ENCODE measurements around the gene MEF2A. TPM values are rescaled to one million over a fixed set of nuclear protein-coding genes. Genes with fewer than 3 reads are reported as not detected.

Gene MEF2A
- total and polyA plus RNA-seq, 9 of the 15 experiments (the other 6 are each of a cell fraction or from before 2014, with no cell fraction given) = 1.6 to 18.7 (median 8.7) TPM

DNA sequence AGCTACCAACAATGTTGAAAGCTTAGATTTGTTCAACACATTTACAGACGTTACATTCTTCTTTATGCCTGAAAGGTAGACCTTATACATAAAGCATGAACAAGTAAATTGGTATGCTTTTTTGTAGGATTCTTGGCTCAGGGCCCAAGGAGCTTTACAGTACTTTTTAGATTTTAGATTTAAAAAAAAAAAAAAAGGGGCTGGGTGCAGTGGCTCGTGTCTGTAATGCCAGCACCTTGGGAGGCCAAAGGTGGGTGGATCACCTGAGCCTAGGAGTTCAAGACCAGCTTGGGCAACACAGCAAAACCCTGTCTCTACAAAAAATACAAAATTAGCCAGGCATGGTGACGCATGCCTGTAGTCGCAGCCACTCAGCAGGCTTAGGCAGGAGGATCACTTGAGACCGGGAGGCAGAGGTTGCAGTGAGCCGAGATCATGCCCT is 39.7 kb downstream of the MEF2A start:
- FAIRE-seq (no peak), ATAC-seq (no peak), DNase-seq (ENCODE audit: extremely low read depth in 1 of 4, low spot score in 3 of 4) (no peak)
- Histone ChIP-seq H2AFZ (ENCODE audit: low read depth, low read length) (no peak overlapping the region), H3K9me3 (replicated peaks; ENCODE audit: control insufficient read depth, insufficient read depth, low read depth, low read length) (no peaks in the 10 kb centered on the region), H3K79me2 (ENCODE audit: control insufficient read depth, insufficient read depth, low read length) (no peaks in the 10 kb centered on the region), H3K9ac (ENCODE audit: insufficient read depth in 1 of 2, low read depth in 2 of 2, low read length in 2 of 2) (no peak overlapping the region), H3K36me3 (ENCODE audit: control insufficient read depth, insufficient read depth, low read length) (no peaks in the 10 kb centered on the region), H3K9me1 (ENCODE audit: control insufficient read depth, insufficient read depth, low read length) (no peaks in the 10 kb centered on the region), H4K20me1 (replicated peaks; ENCODE audit: control insufficient read depth, insufficient read depth, low read length) (no peaks in the 10 kb centered on the region), H3K4me2 (ENCODE audit: insufficient read depth, low read length) (no peak overlapping the region), H3K27ac (ENCODE audit: extremely low read depth, low read depth, low read length) (no peak overlapping the region), H3K4me1 (replicated peaks in 1 of 2; ENCODE audit: control insufficient read depth in 2 of 2, insufficient read depth in 2 of 2, low read length in 2 of 2) (no peaks in the 10 kb centered on the region), H3K4me3 (no peak overlapping the region), H3K27me3 (ENCODE audit: control insufficient read depth in 2 of 2, insufficient read depth in 2 of 2, low read length in 2 of 2) (no peaks in the 10 kb centered on the region)
- CTCF ChIA-PET (ENCODE audit: low intra/inter-chr PET ratio) = no interaction called here
- POLR2A ChIA-PET = interaction anchor here (0.8 to 1.4 kb wide), 4 partner anchors 8 to 56 kb away, joined by 3 to 4 read pairs (median 3); no protein-coding TSS in a partner anchor
- no peak for TF ChIP-seq CEBPG (CRISPR knock-in tag; IDR thresholded peaks at IDR 0.05)
- no peak for TF ChIP-seq CEBPG (tag; conservative IDR thresholded peaks at IDR 0.05 in 1 of 2, IDR thresholded peaks at IDR 0.05 in 1 of 2)
- TF ChIP-seq, protein P1, sequence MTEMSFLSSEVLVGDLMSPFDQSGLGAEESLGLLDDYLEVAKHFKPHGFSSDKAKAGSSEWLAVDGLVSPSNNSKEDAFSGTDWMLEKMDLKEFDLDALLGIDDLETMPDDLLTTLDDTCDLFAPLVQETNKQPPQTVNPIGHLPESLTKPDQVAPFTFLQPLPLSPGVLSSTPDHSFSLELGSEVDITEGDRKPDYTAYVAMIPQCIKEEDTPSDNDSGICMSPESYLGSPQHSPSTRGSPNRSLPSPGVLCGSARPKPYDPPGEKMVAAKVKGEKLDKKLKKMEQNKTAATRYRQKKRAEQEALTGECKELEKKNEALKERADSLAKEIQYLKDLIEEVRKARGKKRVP (CRISPR knock-in tag; IDR thresholded peaks at IDR 0.05) = no peak
- no peak for TF ChIP-seq TRIM28 (IDR thresholded peaks at IDR 0.05)
- TF ChIP-seq PPARD (CRISPR knock-in tag; IDR thresholded peaks at IDR 0.05) = no peak
- no peak for TF ChIP-seq YBX1 (IDR thresholded peaks at IDR 0.05)
- no peak for TF ChIP-seq ZNF76 (CRISPR knock-in tag; IDR thresholded peaks at IDR 0.05; ENCODE audit: borderline replicate concordance)
- TF ChIP-seq, protein P2, sequence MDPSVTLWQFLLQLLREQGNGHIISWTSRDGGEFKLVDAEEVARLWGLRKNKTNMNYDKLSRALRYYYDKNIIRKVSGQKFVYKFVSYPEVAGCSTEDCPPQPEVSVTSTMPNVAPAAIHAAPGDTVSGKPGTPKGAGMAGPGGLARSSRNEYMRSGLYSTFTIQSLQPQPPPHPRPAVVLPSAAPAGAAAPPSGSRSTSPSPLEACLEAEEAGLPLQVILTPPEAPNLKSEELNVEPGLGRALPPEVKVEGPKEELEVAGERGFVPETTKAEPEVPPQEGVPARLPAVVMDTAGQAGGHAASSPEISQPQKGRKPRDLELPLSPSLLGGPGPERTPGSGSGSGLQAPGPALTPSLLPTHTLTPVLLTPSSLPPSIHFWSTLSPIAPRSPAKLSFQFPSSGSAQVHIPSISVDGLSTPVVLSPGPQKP (CRISPR knock-in tag; IDR thresholded peaks at IDR 0.05) = no peak
- no peak for TF ChIP-seq SRSF3 (IDR thresholded peaks at IDR 0.05; ENCODE audit: insufficient read depth, low read length)
- no peak for TF ChIP-seq ARHGAP35 (IDR thresholded peaks at IDR 0.05; ENCODE audit: partially characterized antibody)
- TF ChIP-seq ELF1 (tag; IDR thresholded peaks at IDR 0.05) = no peak
- in situ Hi-C loops (cut with MboI) (no loop called here), intact Hi-C loops (cut with micrococcal nuclease) (no loop called here)
- BruUV-seq (replicated peaks) = no TSS peak
- 42% methylated on average over 6 of the region's 6 CpGs for WGBS (ENCODE audit: insufficient coverage, low coverage, missing lambda C conversion rate)

Data from K562 (cell line).